Endothelial cell of umbilical vein (primary cell): ENCODE measurements around the gene SAT2. TPM values are rescaled to one million over a fixed set of nuclear protein-coding genes. Genes with fewer than 3 reads are reported as not detected.
"Not testable (repeated sequence)": the region's sequence is repeated elsewhere in the genome, so short reads cannot be mapped to it uniquely, and the experiment has no call there.

Source experiments
- BruUV-seq: library from RNA; stranded (reverse); fragments of 400-500 nt; replicated peaks from 2 replicates; lab custom pipeline; 2021; lab: Mats Ljungman, UMichigan
- CTCF ChIA-PET: fragments of 300-600, 350-600 bp; sonication (Branson Sonifier 250); formaldehyde crosslinking; loops from one replicate; lab custom pipeline; 2021; ENCODE audit warnings: antibody characterized with exemption, inconsistent platforms; lab: Charles Lee
- POLR2A ChIA-PET: fragments of 300-600, 350-600 bp; sonication (Branson Sonifier 250); formaldehyde crosslinking; loops from one replicate; lab custom pipeline; 2021; ENCODE audit warnings: antibody characterized with exemption, inconsistent platforms; lab: Charles Lee
- DNase-seq: peaks from one replicate; pipeline ENCODE4 v3.0.0-alpha.2; 2011; ENCODE audit warnings: low read depth, low spot score
- FAIRE-seq: peaks from 2 replicates; lab custom pipeline; 2011; peaks lifted over from hg19 to GRCh38; lab: Jason Lieb, UNC
- H2AFZ ChIP-seq: 2 replicates; pipeline ENCODE4 v1.6.0; 2012; ENCODE audit warnings: low read depth, low read length, control low read depth, inconsistent platforms
- H3K27ac ChIP-seq: 2 replicates; pipeline ENCODE4 v1.5.1; 2011; ENCODE audit warnings: low read depth, mild to moderate bottlenecking, control low read depth, low read length, moderate library complexity; ENCODE audit not compliant: insufficient read depth
- H3K27me3 ChIP-seq, 2 experiments: 2 replicates each; pipeline versions ENCODE4 v1.6.0 to v1.6.1; 2011; ENCODE audit warnings: low read length in 2 of 2, mixed read lengths in 1 of 2; ENCODE audit not compliant: control insufficient read depth in 2 of 2, insufficient read depth in 2 of 2
- H3K36me3 ChIP-seq, 2 experiments: 2 replicates in 1 of 2; 3 replicates in 1 of 2; pipeline ENCODE4 v1.5.1; 2011; ENCODE audit warnings: low read length in 2 of 2, mild to moderate bottlenecking in 1 of 2, moderate library complexity in 1 of 2; ENCODE audit not compliant: control insufficient read depth in 2 of 2, insufficient read depth in 2 of 2; ENCODE audit errors: extremely low read depth in 1 of 2
- H3K4me1 ChIP-seq: 3 replicates; pipeline ENCODE4 v1.5.1; 2011; ENCODE audit warnings: mild to moderate bottlenecking, low read length; ENCODE audit not compliant: control insufficient read depth, insufficient read depth; ENCODE audit errors: extremely low read depth
- H3K4me2 ChIP-seq: 2 replicates; pipeline ENCODE4 v1.6.1; 2011; ENCODE audit warnings: low read length, control low read depth, mixed read lengths; ENCODE audit not compliant: insufficient read depth
- H3K4me3 ChIP-seq, 3 experiments: fragments of 200-600 bp in 1 of 3; sonication (generic), shearing (Covaris generic) in 1 of 3; replicated peaks in 1 of 3; 2 replicates each; pipeline ENCODE4 v1.5.1; 2011 to 2016; ENCODE audit warnings: control low read depth in 3 of 3, low read length in 3 of 3, mild to moderate bottlenecking in 2 of 3, inconsistent platforms in 1 of 3, low read depth in 1 of 3, moderate library complexity in 1 of 3; ENCODE audit not compliant: insufficient read depth in 1 of 3
- H3K79me2 ChIP-seq: 2 replicates; pipeline ENCODE4 v1.6.0; 2012; ENCODE audit warnings: low read length, inconsistent platforms; ENCODE audit not compliant: control insufficient read depth, insufficient read depth
- H3K9ac ChIP-seq: replicated peaks from 2 replicates; pipeline ENCODE3; 2011; ENCODE audit warnings: low read length, control low read depth; ENCODE audit not compliant: insufficient read depth; ENCODE audit errors: extremely low read depth
- H3K9me1 ChIP-seq: replicated peaks from 3 replicates; pipeline ENCODE4 v1.6.0; 2011; ENCODE audit warnings: mild to moderate bottlenecking, low read length; ENCODE audit not compliant: control insufficient read depth, insufficient read depth; ENCODE audit errors: extremely low read depth
- H3K9me3 ChIP-seq: replicated peaks from 2 replicates; pipeline ENCODE4 v1.5.1; 2012; ENCODE audit warnings: low read length, inconsistent platforms; ENCODE audit not compliant: control insufficient read depth, insufficient read depth
- H4K20me1 ChIP-seq: replicated peaks from 2 replicates; pipeline ENCODE3; 2011; ENCODE audit warnings: mild to moderate bottlenecking, low read length; ENCODE audit not compliant: control insufficient read depth, insufficient read depth; ENCODE audit errors: extremely low read depth
- CTCF ChIP-seq, 2 donors: IDR thresholded peaks; 1 replicate in 1 of 2; 2 replicates in 1 of 2; pipeline ENCODE4 v1.5.1; 2011; ENCODE audit warnings: low read length in 2 of 2, mild to moderate bottlenecking in 2 of 2, moderate library complexity in 2 of 2, control low read depth in 1 of 2, inconsistent platforms in 1 of 2, low read depth in 1 of 2; ENCODE audit not compliant: insufficient read depth in 1 of 2; ENCODE audit errors: extremely low read depth in 1 of 2
- dilution Hi-C: fragments of 300-500 bp; cut with MboI; formaldehyde crosslinking; loops from one replicate; pipeline ENCODE4 v1.15.0; 2019; ENCODE audit warnings: low sequenced_read_pairs; ENCODE audit not compliant: extremely low pct_ligation_motif_present
- intact Hi-C: fragments of 100-400 bp; cut with micrococcal nuclease; formaldehyde crosslinking; loops from one replicate; pipeline ENCODE4 v1.10.0; 2022
- polyA plus RNA-seq, 4 experiments: library from polyadenylated mRNA; depleted of rRNA in 3 of 4; stranded (reverse) in 3 of 4; unstranded in 1 of 4; fragments of >200 nt; gene quantifications; 2 replicates each; pipeline versions ENCODE4 v1.2.1 to v1.2.3, GENCODE V29; 2011 to 2012; ENCODE audit warnings: missing spikeins in 1 of 4
- total RNA-seq: library from RNA; stranded (reverse); gene quantifications from 2 replicates; pipeline ENCODE4 v1.2.3, GENCODE V29; 2021

SAT2 gene
- total and polyA plus RNA-seq, 2 donors (not counting 3 experiments of a cell fraction or from before 2014, with no cell fraction given): 38.0 to 51.8 TPM

- Histone ChIP-seq H3K9me3 (no peaks in the 10 kb centered on the region), H2AFZ (no peak overlapping the region), H3K9ac (no peak overlapping the region), H3K27me3 (no peaks in the 10 kb centered on the region), H3K4me1 (no peaks in the 10 kb centered on the region), H3K4me3 (no peak overlapping the region), H3K27ac (no peak overlapping the region), H3K4me2 (no peak overlapping the region), H3K36me3 (peaks cover 0 to 2% of the 10 kb centered on the region in 2 experiments), H3K79me2 (no peaks in the 10 kb centered on the region), H3K9me1 (no peaks in the 10 kb centered on the region), H4K20me1 (no peaks in the 10 kb centered on the region)
- no peak for TF ChIP-seq CTCF (IDR thresholded peaks at IDR 0.05; ENCODE audit: extremely low read depth in 1 of 2, insufficient read depth in 1 of 2, low read depth in 1 of 2, low read length in 2 of 2)
- dilution Hi-C loops: no loop called here
- intact Hi-C loops: no loop called here
- BruUV-seq: TSS peak; percentile 67
- ChIA-PET CTCF (interaction anchor here (1.4 kb wide), 1 partner anchor 61 kb away, joined by 3 read pairs; the partner anchor contains the start of gene TP53), POLR2A (interaction anchor here (1.8 kb wide), 1 partner anchor 12 kb away, joined by 8 read pairs; the partner anchor contains the start of gene FXR2)
- FAIRE-seq (peak; percentile 60), DNase-seq (no peak)
These were observed 1.3 kb downstream of the SAT2 start for GRCh38 chr17:7626307-7626706.

GRCh38 chr17:7625749-7626148 lies 1.9 kb downstream of the SAT2 start:
- dilution Hi-C loops, BruUV-seq, FAIRE-seq: not testable (repeated sequence)

More at GRCh38 chr17:7625749-7626148, 1.9 kb downstream of the SAT2 start:
- H3K4me1 ChIP-seq, H3K27ac ChIP-seq, H3K9ac ChIP-seq, H4K20me1 ChIP-seq, DNase-seq, H3K36me3 ChIP-seq, H3K4me2 ChIP-seq, H2AFZ ChIP-seq, H3K79me2 ChIP-seq, H3K9me3 ChIP-seq, H3K27me3 ChIP-seq, H3K9me1 ChIP-seq, POLR2A ChIA-PET, intact Hi-C loops, H3K4me3 ChIP-seq: not testable (repeated sequence)
- CTCF ChIA-PET: interaction anchor here (1.4 kb wide), 1 partner anchor 62 kb away, joined by 3 read pairs; the partner anchor contains the start of gene TP53
